Dendritic cell treated with granulocyte-macrophage colony-stimulating factor and Interleukin-4, amounts not matched to agents 40 ng/mL and 50 ng/mL, for 4 days (primary cell): ENCODE data around the gene CD68.

Source experiments
- H3K27ac Mint-ChIP-seq: one replicate; pipeline ENCODE4 v1.8.0; 2022; ENCODE audit warnings: mild to moderate bottlenecking, mixed read lengths
- H3K27me3 Mint-ChIP-seq: one replicate; pipeline ENCODE4 v1.8.0; 2022; ENCODE audit warnings: mild to moderate bottlenecking, mixed read lengths
- H3K36me3 Mint-ChIP-seq: one replicate; pipeline ENCODE4 v1.8.0; 2022; ENCODE audit warnings: low read depth, mixed read lengths
- H3K4me1 Mint-ChIP-seq: one replicate; pipeline ENCODE4 v1.8.0; 2022; ENCODE audit warnings: low read depth, mixed read lengths
- H3K4me3 Mint-ChIP-seq: one replicate; pipeline ENCODE4 v1.8.0; 2022; ENCODE audit warnings: mild to moderate bottlenecking, moderate library complexity, mixed read lengths
- H3K9me3 Mint-ChIP-seq: one replicate; pipeline ENCODE4 v1.8.0; 2022; ENCODE audit warnings: mixed read lengths
- intact Hi-C: fragments of 100-400 bp; cut with micrococcal nuclease; formaldehyde crosslinking; loops from one replicate; pipeline ENCODE4 v1.15.0; 2022

The CD68 gene

DNA sequence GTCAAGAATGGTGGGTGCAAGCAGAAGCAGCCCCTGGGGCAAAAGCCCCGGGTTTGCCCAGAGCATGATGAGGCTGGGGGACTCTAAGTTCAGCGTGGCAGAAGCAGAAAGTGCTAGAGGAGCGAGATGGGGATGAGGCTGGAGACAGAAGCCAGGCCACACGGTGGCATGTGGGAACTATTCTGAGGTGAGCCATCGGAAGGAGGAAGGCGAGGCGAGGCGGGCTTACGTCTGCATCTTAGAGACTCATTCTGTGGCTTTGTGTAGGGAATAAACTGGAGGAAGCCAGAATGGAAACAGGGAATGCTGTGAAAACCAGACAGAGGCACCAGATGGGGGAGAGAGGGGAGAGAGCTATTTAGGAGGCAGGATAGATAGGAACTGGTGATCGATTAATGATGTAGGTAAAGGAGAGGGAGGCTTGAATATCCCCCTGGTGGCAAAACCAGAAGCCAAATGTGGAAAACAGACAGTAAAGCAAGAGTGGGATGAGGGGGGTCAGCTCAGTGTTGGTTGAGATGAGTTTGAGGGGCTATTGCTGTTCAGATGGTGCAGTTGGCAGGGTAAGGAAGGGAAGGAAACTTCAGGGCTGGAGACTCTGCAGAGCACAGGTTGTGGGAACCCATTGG is 24.0 kb upstream of the CD68 start:
- intact Hi-C loops = no loop called here
- no peak overlapping the region for H3K4me3 Mint-ChIP-seq
- H3K4me1 Mint-ChIP-seq = peaks cover 96% of the 10 kb centered on the region

DNA sequence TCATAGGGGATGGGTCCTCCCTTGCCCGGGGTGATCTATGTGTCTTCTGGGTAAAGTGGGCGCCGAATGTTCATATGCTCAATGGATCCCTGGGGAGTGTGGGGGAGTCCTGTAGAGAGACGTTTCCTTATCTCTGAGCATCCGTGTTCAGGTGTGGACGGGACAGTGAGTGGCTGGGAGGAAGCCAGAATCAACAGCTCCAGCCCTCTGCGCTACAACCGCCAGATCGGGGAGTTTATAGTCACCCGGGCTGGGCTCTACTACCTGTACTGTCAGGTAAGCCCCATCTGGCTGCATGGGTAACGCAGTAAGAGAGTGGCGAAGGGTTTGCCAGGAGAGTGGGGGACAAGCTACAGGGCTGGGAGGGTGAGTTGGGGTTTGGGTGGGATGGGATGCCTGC is 22.8 kb upstream of the CD68 start:
- Mint-ChIP-seq H3K36me3 (peaks cover 73% of the 10 kb centered on the region), H3K27me3 (no peaks in the 10 kb centered on the region), H3K27ac (peak overlapping the region; percentile 96), H3K4me3 (no peak overlapping the region), H3K4me1 (peaks cover 96% of the 10 kb centered on the region), H3K9me3 (no peaks in the 10 kb centered on the region)
- intact Hi-C loops = no loop called here

More for the DNA sequence above, 24.0 kb upstream of the CD68 start:
- H3K27ac Mint-ChIP-seq = peak overlapping the region; percentile 24
- H3K36me3 Mint-ChIP-seq = peaks cover 73% of the 10 kb centered on the region
- H3K27me3 Mint-ChIP-seq = no peaks in the 10 kb centered on the region
- H3K9me3 Mint-ChIP-seq = no peaks in the 10 kb centered on the region

DNA sequence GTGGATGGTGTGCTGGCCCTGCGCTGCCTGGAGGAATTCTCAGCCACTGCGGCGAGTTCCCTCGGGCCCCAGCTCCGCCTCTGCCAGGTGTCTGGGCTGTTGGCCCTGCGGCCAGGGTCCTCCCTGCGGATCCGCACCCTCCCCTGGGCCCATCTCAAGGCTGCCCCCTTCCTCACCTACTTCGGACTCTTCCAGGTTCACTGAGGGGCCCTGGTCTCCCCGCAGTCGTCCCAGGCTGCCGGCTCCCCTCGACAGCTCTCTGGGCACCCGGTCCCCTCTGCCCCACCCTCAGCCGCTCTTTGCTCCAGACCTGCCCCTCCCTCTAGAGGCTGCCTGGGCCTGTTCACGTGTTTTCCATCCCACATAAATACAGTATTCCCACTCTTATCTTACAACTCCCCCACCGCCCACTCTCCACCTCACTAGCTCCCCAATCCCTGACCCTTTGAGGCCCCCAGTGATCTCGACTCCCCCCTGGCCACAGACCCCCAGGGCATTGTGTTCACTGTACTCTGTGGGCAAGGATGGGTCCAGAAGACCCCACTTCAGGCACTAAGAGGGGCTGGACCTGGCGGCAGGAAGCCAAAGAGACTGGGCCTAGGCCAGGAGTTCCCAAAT is 22.2 kb upstream of the CD68 start:
- Mint-ChIP-seq H3K4me3 (peak overlapping the region; percentile 22), H3K36me3 (peaks cover 76% of the 10 kb centered on the region), H3K27ac (peak overlapping the region; percentile 96), H3K4me1 (peaks cover 92% of the 10 kb centered on the region), H3K27me3 (no peaks in the 10 kb centered on the region), H3K9me3 (no peaks in the 10 kb centered on the region)
- intact Hi-C loops = no loop called here

DNA sequence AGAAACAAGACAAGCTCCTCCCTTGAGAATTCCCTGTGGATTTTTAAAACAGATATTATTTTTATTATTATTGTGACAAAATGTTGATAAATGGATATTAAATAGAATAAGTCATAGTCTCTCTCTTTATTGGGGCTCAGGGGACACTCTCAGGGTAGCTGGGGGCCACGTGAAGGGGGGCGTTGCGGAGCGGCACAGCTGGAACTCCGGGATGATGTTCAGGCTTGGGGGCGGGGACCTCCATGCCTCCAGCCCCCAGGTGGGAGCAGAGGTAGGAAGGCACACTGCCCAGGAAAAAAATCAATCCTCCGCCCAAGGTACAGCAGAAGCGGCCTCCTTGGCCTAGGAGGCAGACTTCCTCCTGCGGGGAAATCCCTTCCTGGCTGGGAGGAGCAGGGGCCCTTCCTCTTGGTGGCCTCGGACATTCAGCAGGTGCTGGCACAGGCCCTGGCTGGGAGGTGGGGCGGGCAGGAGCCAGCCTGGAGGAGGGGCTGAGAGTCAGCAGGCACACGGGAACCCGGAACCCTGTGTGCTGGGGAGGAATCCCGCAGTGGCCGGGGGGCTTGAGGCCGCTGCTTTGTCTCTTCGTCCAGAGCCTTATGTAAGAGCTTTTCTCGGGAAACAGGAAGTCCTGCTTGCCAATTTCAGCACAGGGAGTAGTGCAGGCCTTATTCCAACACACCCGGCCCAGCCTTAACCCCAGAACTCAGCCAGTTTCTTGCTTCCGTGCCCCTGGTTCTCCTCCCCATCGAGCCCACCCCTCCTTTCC is 21.5 kb upstream of the CD68 start:
- Mint-ChIP-seq H3K9me3 (no peaks in the 10 kb centered on the region), H3K36me3 (peaks cover 83% of the 10 kb centered on the region), H3K4me3 (peak overlapping the region; percentile 97), H3K27me3 (no peaks in the 10 kb centered on the region), H3K27ac (peak overlapping the region; percentile 96), H3K4me1 (peaks cover 92% of the 10 kb centered on the region)
- intact Hi-C loops = no loop called here

DNA sequence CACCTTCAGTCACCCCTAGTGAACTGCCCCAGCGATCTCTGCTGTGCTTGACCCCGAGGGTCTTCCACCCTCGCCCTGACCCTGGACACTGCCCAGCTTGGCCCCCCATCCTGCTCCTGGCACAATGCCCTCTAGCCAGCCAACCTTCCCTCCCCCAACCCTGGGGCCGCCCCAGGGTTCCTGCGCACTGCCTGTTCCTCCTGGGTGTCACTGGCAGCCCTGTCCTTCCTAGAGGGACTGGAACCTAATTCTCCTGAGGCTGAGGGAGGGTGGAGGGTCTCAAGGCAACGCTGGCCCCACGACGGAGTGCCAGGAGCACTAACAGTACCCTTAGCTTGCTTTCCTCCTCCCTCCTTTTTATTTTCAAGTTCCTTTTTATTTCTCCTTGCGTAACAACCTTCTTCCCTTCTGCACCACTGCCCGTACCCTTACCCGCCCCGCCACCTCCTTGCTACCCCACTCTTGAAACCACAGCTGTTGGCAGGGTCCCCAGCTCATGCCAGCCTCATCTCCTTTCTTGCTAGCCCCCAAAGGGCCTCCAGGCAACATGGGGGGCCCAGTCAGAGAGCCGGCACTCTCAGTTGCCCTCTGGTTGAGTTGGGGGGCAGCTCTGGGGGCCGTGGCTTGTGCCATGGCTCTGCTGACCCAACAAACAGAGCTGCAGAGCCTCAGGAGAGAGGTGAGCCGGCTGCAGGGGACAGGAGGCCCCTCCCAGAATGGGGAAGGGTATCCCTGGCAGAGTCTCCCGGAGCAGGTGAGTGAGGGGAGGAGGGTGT is 20.7 kb upstream of the CD68 start, which contains the start of gene TNFSF13:
Gene TNFSF13 (plus strand): TSS at position 207 of the 776 bp plus-strand sequence. CDS start 290 bp downstream, at position 497.
- Mint-ChIP-seq H3K4me3 (peak within 1 kb of the TSS; percentile 97), H3K36me3 (peaks cover 86% of the 10 kb centered on the region), H3K4me1 (peaks cover 94% of the 10 kb centered on the region), H3K27me3 (no peaks in the 10 kb centered on the region), H3K27ac (peak within 1 kb of the TSS; percentile 96), H3K9me3 (no peaks in the 10 kb centered on the region)
- intact Hi-C loops = no loop called here

DNA sequence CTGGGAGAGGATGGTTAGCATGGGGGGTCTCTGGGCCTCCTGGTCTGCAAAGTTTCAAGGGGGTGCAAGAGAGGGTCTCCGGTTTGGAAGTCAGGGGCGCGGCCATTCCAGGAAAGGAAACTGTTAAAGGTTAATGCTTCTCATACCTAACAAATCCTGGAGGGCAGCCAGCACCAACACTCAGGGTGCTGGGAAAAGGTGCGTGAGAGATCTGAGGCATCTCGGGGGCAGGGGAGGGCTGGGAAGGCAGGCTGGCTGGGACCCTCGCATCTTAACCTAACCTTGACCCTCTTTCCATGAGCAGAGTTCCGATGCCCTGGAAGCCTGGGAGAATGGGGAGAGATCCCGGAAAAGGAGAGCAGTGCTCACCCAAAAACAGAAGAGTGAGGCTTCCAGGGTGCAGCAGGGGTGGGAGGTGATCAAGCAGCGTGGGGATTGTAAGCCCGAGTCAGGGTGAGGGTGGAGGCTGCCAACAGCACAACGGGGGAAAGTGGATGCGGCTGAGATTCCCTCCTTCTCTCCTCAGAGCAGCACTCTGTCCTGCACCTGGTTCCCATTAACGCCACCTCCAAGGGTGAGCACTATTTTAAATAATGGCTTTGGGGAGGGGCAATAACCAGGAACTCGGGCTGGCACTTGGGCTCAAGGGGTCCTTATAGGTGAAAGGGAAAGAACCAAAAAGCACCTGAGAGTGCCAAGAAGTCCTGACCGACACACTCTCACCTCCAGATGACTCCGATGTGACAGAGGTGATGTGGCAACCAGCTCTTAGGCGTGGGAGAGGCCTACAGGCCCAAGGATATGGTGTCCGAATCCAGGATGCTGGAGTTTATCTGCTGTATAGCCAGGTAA is 19.9 kb upstream of the CD68 start:
- H3K4me3 Mint-ChIP-seq = peak overlapping the region; percentile 97
- H3K27ac Mint-ChIP-seq = peak overlapping the region; percentile 96
- H3K36me3 Mint-ChIP-seq = peaks cover 88% of the 10 kb centered on the region
- peaks cover 95% of the 10 kb centered on the region for H3K4me1 Mint-ChIP-seq
- no peaks in the 10 kb centered on the region for H3K9me3 Mint-ChIP-seq
- no peaks in the 10 kb centered on the region for H3K27me3 Mint-ChIP-seq
- intact Hi-C loops = loop anchor here (2.0 kb wide), 1 partner anchor 123 kb away; no protein-coding TSS in a partner anchor

DNA sequence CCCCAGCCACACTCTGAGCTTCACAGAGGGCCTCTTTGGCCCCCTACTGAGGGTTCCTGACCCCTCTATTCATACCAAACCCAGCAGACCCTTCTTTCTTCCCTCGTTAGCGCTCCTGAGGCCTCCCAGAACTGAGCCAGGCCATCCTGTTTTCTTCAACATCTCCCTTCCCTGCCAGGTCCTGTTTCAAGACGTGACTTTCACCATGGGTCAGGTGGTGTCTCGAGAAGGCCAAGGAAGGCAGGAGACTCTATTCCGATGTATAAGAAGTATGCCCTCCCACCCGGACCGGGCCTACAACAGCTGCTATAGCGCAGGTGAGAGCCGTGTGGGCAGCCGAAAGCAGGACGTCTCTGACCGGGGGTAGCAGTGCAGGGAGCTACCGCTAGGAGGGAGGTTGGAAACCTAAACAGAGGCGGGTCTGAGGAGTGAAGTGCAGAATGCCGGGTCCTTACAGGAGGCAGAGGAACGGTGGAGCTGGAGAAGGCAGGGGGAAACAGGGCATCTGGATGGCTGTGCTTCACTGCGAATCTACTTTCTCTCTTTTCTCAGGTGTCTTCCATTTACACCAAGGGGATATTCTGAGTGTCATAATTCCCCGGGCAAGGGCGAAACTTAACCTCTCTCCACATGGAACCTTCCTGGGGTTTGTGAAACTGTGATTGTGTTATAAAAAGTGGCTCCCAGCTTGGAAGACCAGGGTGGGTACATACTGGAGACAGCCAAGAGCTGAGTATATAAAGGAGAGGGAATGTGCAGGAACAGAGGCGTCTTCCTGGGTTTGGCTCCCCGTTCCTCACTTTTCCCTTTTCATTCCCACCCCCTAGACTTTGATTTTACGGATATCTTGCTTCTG is 19.0 kb upstream of the CD68 start:
- intact Hi-C loops = loop anchor here (1.0 to 2.0 kb wide), 5 partner anchors 12 to 205 kb away; partner anchors contain the start of gene TMEM95
- peak overlapping the region; percentile 96 for H3K27ac Mint-ChIP-seq
- no peaks in the 10 kb centered on the region for H3K27me3 Mint-ChIP-seq
- H3K9me3 Mint-ChIP-seq = no peaks in the 10 kb centered on the region
- peaks cover 93% of the 10 kb centered on the region for H3K4me1 Mint-ChIP-seq
- peak overlapping the region; percentile 97 for H3K4me3 Mint-ChIP-seq
- peaks cover 88% of the 10 kb centered on the region for H3K36me3 Mint-ChIP-seq

DNA sequence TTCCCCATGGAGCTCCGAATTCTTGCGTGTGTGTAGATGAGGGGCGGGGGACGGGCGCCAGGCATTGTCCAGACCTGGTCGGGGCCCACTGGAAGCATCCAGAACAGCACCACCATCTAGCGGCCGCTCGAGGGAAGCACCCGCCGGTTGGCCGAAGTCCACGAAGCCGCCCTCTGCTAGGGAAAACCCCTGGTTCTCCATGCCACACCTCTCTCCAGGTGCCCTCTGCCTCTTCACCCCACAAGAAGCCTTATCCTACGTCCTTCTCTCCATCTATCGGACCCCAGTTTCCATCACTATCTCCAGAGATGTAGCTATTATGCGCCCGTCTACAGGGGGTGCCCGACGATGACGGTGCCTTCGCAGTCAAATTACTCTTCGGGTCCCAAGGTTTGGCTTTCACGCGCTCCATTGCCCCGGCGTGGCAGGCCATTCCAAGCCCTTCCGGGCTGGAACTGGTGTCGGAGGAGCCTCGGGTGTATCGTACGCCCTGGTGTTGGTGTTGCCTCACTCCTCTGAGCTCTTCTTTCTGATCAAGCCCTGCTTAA is 18.3 kb upstream of the CD68 start:
- Mint-ChIP-seq H3K4me1 (peaks cover 86% of the 10 kb centered on the region), H3K9me3 (no peaks in the 10 kb centered on the region), H3K27me3 (no peaks in the 10 kb centered on the region), H3K27ac (peak overlapping the region; percentile 96), H3K4me3 (peak overlapping the region; percentile 97), H3K36me3 (peaks cover 91% of the 10 kb centered on the region)
- intact Hi-C loops = loop anchor here (1.0 to 2.0 kb wide), 5 partner anchors 11 to 206 kb away; partner anchors contain the start of gene TMEM95

DNA sequence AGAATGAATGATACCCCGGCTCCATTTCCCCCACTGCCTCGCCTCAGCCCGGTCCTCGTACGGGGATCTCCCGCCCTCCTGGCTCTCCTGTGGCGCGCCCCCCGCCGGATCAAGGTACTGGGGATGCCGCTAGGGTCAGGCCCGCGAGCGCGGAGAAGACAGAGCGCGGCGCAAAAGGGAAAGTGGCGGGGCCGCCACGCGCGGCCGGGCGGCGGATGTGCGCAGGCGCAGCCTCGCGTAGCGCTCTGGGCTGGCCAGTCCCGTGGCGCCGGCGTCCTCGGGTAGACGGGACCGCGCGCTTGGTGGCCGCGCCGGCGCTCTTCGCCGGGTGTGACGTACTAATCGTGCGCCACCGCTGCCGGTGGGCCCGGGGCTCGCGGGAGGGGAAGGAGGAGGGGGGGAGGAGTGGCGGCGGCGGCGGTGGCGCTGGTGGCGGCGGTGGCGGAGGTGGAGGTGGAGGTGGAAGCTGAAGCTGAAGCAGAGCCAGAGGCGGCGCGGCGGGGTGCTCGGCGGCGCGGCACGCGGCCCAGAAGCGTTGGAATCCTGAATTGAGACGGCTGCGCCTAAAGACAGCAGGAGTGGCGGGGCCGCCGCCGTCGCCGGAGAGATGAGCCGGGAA is 17.7 kb upstream of the CD68 start, which contains the start of gene SENP3:
Gene SENP3 (plus strand): TSS at position 331 of the 619 bp plus-strand sequence. CDS start 1,158 bp downstream, outside the sequence.
- H3K4me3 Mint-ChIP-seq = peak within 1 kb of the TSS; percentile 97
- H3K9me3 Mint-ChIP-seq = no peaks in the 10 kb centered on the region
- intact Hi-C loops = loop anchor here (1.0 to 2.0 kb wide), 5 partner anchors 11 to 206 kb away; partner anchors contain the start of gene TMEM95
- peaks cover 92% of the 10 kb centered on the region for H3K36me3 Mint-ChIP-seq
- peaks cover 80% of the 10 kb centered on the region for H3K4me1 Mint-ChIP-seq
- no peaks in the 10 kb centered on the region for H3K27me3 Mint-ChIP-seq
- peak within 1 kb of the TSS; percentile 96 for H3K27ac Mint-ChIP-seq

DNA sequence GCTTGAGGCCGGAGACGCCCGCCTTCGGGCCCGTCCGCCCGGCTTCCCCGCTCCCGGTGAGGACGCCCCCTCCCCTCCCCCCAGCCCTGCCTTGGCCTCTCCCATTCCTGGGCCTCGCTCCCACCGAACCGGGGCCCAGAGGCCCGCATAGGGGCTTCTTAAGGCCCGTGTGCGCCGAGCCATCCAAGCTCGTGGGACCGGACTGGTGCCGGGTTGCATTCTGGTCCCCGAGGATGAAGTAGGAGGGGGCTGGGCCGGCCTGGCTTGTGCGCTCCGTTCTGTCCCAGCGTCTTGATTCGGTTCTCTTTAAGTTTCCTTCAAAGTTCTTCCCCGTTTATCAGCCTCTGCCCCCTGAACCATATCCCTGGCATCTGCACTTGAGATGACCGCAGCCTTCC is 17.2 kb upstream of the CD68 start:
- H3K4me3 Mint-ChIP-seq = peak overlapping the region; percentile 97
- peaks cover 92% of the 10 kb centered on the region for H3K36me3 Mint-ChIP-seq
- peak overlapping the region; percentile 96 for H3K27ac Mint-ChIP-seq
- H3K4me1 Mint-ChIP-seq = peaks cover 75% of the 10 kb centered on the region
- no peaks in the 10 kb centered on the region for H3K9me3 Mint-ChIP-seq
- no peaks in the 10 kb centered on the region for H3K27me3 Mint-ChIP-seq
- intact Hi-C loops = no loop called here

DNA sequence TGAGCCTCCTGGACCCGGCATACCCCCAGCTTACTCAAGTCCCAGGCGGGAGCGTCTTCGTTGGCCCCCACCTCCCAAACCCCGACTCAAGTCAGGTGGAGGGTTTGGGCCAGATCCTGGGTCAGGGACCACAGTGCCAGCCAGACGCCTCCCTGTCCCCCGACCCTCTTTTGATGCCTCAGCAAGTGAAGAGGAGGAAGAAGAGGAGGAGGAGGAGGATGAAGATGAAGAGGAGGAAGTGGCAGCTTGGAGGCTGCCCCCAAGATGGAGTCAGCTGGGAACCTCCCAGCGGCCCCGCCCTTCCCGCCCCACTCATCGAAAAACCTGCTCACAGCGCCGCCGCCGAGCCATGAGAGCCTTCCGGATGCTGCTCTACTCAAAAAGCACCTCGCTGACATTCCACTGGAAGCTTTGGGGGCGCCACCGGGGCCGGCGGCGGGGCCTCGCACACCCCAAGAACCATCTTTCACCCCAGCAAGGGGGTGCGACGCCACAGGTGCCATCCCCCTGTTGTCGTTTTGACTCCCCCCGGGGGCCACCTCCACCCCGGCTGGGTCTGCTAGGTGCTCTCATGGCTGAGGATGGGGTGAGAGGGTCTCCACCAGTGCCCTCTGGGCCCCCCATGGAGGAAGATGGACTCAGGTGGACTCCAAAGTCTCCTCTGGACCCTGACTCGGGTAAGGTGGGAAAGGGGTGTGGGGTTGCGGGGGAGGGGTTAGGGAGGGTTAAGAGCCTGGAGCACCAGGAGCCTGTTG is 16.1 kb upstream of the CD68 start:
- Mint-ChIP-seq H3K4me3 (peak overlapping the region; percentile 97), H3K9me3 (no peaks in the 10 kb centered on the region), H3K27me3 (no peaks in the 10 kb centered on the region), H3K36me3 (peaks cover 95% of the 10 kb centered on the region), H3K27ac (peak overlapping the region; percentile 96), H3K4me1 (peaks cover 70% of the 10 kb centered on the region)
- intact Hi-C loops = no loop called here
